Activated CD8-positive, alpha-beta memory T cell treated with anti-CD3 and anti-CD28 coated beads, Interleukin-2, amount 50 U/mL, for 24 hours (primary cell): ENCODE data around the gene OR11H12.
"Not testable (repeated sequence)": the region's sequence is repeated elsewhere in the genome, so short reads cannot be mapped to it uniquely, and the experiment has no call there.

ENCODE experiments used
- DNase-seq: peaks from one replicate; pipeline ENCODE4 v3.0.0-alpha.2; 2020; ENCODE audit errors: extremely low read depth

OR11H12 gene, protein sequence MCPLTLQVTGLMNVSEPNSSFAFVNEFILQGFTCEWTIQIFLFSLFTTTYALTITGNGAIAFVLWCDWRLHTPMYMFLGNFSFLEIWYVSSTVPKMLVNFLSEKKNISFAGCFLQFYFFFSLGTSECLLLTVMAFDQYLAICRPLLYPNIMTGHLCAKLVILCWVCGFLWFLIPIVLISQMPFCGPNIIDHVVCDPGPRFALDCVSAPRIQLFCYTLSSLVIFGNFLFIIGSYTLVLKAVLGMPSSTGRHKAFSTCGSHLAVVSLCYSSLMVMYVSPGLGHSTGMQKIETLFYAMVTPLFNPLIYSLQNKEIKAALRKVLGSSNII

GRCh38 chr14:18600817-18601216, at the start of gene OR11H12:
TSS of gene OR11H12 (plus strand) at chr14:18601117. CDS start at chr14:18601117, 0 bp downstream.
- DNase-seq = not testable (repeated sequence)

DNA sequence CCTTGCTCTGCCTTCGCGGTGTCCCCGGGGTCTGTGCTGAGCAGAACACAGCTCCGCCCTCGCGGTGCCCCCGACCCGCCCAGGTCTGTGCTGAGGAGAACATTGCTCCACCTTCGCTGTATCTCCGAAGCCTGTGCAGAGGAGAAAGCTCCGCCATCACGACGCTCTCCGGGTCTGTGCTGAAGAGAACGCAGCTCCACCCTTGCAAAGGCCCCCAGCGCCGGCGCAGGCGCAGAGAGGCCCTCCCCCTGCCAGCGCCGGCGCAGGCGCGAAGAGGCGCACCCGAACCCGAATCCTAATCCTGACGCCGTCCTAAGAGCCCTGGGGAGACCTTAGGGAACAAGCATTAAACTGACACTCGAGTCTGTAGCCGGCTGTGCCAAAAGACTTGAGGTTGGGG, 18.0 kb upstream of the OR11H12 start:
- DNase-seq = not testable (repeated sequence)

- DNase-seq = not testable (repeated sequence)
These were observed 25.8 kb downstream of the OR11H12 start for GRCh38 chr14:18626610-18627213.

- DNase-seq = not testable (repeated sequence)
These were observed 35.1 kb downstream of the OR11H12 start for GRCh38 chr14:18636066-18636465.

DNA sequence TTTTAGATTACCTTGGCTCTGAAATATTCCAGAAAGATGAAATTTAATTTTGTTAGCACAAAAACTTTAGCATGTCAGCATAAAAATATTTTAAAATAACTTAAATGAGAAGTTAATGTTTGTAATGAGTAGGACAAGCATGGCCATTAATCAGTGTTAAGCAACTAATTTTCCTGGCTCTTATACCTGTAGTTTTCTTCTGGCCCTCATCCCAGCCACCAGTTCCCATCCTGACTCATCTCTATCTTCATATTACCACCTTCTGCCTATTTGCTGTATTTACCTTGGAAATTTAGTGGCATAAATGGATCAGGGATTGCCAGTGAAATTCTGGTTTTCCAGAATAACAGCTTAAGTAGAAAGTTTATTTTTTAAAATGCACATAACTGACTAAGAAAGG, 37.1 kb downstream of the OR11H12 start:
- not testable (repeated sequence) for DNase-seq

DNA sequence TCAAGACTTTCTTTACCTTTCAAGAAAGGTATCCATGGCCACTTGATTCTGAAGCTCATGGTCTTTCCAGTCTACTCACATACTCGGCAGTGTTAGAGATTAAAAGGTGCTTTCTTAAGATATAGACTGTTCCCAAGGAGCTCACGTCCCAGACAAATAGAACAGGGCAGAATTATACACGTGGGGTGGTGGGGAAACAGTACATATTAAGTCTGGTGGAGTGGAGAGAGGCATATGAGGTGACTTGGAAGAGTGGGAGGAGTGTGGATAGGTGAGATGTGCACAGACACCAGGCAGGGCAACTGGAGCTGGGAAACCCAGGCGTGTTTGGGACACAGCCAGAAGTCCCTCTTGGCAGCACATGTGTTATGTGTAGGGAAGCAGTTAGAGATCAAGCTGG, 37.9 kb downstream of the OR11H12 start:
- not testable (repeated sequence) for DNase-seq

DNA sequence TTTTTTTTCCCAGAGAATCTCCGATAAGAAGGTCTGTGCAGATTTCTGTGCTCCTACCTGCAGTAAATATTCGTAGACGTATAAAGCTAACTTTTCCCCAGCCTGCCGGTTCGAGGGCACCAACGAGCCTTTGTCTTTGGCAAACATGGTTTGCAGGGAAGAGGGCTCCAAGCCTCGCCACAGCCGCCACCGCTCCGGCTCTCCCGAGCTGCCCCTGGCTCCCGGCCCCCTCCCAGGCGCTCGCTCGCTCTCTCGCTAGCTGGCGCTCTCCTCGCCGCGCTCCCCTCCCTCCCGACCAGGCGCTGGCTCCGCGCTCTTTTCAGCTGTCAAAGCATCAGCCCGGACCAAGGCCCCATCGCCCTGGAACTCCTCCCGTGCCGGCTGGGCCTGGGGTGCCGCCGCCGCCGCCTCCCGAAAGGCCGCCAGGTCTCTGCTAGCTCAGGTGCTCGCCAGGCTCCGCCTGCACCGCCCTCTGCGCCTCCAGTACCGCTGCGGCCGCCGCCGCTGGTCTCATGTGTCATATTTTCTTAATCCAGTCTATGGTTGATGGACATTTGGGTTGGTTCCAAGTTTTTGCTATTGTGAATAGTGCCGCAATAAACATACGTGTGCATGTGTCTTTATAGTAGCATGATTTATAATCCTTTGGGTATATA, 45.3 kb downstream of the OR11H12 start:
- DNase-seq = not testable (repeated sequence)
